BE2C (cell line): ENCODE data around the gene IL18R1.

Experiments
- DNase-seq: peaks from one replicate; pipeline ENCODE4 v3.0.0-alpha.2; 2020
- H3K27me3 ChIP-seq: fragments of 250-450 bp; sonication (Bioruptor Pico); 2 replicates; pipeline ENCODE4 v1.5.1; 2020; ENCODE audit warnings: mild to moderate bottlenecking
- H3K36me3 ChIP-seq: fragments of 250-450 bp; sonication (Bioruptor Pico); 2 replicates; pipeline ENCODE4 v1.5.1; 2020; ENCODE audit warnings: mild to moderate bottlenecking
- H3K4me1 ChIP-seq: fragments of 250-450 bp; sonication (Bioruptor Pico); 2 replicates; pipeline ENCODE4 v1.5.1; 2020
- H3K4me3 ChIP-seq: 2 replicates; pipeline ENCODE4 v1.5.1; 2011; ENCODE audit warnings: low read depth, low read length
- H3K9me3 ChIP-seq: fragments of 250-450 bp; sonication (Bioruptor Pico); 2 replicates; pipeline ENCODE4 v1.5.1; 2020
- TF ChIP-seq, protein P1 (sequence below): IDR thresholded peaks from 2 replicates; pipeline ENCODE4 v1.5.1; 2012; ENCODE audit warnings: mild to moderate bottlenecking, low read depth, low read length

IL18R1 gene

DNA sequence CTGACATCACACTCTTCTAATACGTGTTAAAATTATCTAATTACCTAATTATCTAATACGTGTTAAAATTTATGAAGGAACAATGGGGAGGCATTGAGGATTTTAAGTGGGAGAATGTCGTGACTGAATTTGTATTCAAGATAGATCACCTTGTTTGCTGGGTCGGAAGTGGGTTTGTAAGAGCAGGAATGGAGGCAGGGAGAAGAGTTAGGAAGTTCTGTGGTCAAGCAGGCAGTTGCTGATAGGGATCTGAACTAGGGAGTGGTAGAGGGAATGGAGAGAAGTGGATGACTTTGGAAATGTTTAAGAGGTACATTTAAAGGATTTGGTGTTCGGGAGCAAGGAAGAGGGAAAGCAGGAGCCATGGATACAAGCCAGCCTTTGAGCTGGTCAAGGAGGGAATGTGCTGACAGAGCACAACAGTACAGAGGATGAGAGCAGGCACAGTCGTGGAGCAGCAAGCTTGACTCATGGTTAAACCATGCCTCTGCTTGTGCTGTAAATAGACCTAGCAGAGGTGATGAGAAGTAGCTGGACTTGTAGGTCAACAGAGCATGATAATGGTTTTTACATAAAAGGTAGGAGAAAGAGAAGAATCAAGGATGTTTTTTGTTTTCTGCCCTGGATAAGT, 83.6 kb downstream of the IL18R1 start:
- Histone ChIP-seq H3K36me3 (no peaks in the 10 kb centered on the region), H3K4me3 (no peak overlapping the region), H3K4me1 (no peaks in the 10 kb centered on the region), H3K27me3 (no peaks in the 10 kb centered on the region), H3K9me3 (no peaks in the 10 kb centered on the region)
- TF ChIP-seq, protein P1, sequence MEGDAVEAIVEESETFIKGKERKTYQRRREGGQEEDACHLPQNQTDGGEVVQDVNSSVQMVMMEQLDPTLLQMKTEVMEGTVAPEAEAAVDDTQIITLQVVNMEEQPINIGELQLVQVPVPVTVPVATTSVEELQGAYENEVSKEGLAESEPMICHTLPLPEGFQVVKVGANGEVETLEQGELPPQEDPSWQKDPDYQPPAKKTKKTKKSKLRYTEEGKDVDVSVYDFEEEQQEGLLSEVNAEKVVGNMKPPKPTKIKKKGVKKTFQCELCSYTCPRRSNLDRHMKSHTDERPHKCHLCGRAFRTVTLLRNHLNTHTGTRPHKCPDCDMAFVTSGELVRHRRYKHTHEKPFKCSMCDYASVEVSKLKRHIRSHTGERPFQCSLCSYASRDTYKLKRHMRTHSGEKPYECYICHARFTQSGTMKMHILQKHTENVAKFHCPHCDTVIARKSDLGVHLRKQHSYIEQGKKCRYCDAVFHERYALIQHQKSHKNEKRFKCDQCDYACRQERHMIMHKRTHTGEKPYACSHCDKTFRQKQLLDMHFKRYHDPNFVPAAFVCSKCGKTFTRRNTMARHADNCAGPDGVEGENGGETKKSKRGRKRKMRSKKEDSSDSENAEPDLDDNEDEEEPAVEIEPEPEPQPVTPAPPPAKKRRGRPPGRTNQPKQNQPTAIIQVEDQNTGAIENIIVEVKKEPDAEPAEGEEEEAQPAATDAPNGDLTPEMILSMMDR, result no peak
- DNase-seq, result no peak

DNA sequence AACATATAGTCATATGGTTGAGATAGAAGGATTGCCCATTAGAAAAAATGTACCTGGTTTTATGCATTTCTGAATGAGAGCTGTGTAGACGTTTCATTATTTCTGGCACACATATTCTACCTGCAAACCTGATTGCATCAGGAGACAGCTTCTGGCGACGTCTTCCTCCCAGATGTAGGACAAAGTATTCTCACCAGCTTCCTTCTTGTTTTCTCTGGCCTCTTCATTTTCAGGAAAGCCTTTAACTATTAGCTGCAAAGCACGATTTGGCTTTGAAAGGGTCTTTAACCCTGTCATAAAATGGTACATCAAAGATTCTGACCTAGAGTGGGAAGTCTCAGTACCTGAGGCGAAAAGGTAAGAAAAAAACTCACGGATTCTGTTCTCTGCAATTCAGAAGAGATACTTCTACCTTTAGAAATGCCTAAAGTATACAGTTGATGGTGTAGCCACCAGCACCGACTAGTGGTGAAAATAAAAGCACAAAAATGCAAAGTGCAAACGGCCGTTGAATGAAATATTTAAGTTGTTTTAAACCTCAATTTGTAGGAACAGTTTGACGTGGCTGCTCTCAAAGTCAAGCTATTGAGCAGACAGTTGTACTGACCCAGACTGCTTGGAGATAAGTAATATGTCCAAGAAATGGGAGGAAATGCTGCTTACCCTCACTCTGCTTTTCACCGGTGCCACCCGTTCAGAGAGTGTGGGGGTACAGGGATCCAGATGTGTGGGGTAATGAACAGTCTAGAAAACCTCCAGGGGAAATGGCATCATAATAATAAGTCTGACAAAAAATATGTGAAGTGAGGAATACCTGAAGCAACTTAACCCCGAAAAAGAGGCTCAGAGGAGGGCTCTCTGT, 87.6 kb downstream of the IL18R1 start:
- Histone ChIP-seq H3K4me3 (no peak overlapping the region), H3K9me3 (no peaks in the 10 kb centered on the region), H3K36me3 (no peaks in the 10 kb centered on the region), H3K27me3 (no peaks in the 10 kb centered on the region), H3K4me1 (no peaks in the 10 kb centered on the region)
- TF ChIP-seq, protein P1, result peak; percentile 47
- DNase-seq, result no peak

DNA sequence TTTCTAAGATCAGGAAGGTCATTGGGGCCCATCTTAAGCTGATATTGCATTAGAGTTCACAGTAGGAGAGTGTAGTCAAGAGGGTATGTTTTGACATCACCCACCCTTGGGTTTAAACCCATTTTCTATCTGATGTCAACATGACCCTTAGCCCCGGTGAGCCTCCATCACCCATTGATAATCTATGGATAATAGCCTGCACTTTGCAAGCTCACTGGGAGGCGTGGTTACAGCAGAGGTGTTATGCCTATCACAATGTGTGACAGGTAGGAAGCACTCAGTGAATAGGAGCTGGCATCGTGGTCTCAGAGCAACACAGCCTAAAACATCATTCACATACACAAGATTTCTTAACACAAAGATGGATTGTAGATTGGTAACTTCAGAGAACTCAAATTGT, 88.6 kb downstream of the IL18R1 start:
- Histone ChIP-seq H3K27me3 (no peaks in the 10 kb centered on the region), H3K4me1 (no peaks in the 10 kb centered on the region), H3K9me3 (no peaks in the 10 kb centered on the region), H3K36me3 (no peaks in the 10 kb centered on the region), H3K4me3 (no peak overlapping the region)
- TF ChIP-seq, protein P1, result no peak
- DNase-seq, result no peak

DNA sequence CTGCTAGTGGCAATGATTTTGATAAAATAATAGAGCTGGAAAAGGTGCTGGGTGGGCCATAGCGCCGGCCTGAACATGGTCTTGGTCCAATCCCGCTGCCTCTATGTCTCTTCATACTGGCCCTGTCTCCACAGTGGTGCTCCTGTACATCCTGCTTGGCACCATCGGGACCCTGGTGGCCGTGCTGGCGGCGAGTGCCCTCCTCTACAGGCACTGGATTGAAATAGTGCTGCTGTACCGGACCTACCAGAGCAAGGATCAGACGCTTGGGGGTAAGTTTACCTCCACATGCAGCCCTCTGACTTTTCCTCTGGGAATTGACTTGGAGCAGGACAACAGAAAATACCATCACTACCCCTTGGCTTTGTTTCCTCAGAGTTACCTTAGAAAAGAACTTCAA, 91.3 kb downstream of the IL18R1 start:
- Histone ChIP-seq H3K4me1 (no peaks in the 10 kb centered on the region), H3K9me3 (no peaks in the 10 kb centered on the region), H3K4me3 (no peak overlapping the region), H3K27me3 (no peaks in the 10 kb centered on the region), H3K36me3 (no peaks in the 10 kb centered on the region)
- DNase-seq, result no peak
- TF ChIP-seq, protein P1, result no peak
